Liver (tissue), 9 donors: ENCODE results near the gene SMIM1. TPM values are rescaled to one million over a fixed set of nuclear protein-coding genes. Genes with fewer than 3 reads are reported as not detected.

Source experiments
- DNase-seq: peaks from one replicate; pipeline ENCODE4 v3.0.0-alpha.2; 2017; ENCODE audit warnings: low spot score
- H3K27ac ChIP-seq, 2 donors: one replicate each; pipeline ENCODE4 v1.7.0; 2013; ENCODE audit warnings: inconsistent platforms in 2 of 2, low read length in 2 of 2, control low read depth in 1 of 2, low read depth in 1 of 2, mild to moderate bottlenecking in 1 of 2
- H3K27me3 ChIP-seq, 4 donors: one replicate each; pipeline versions ENCODE4 v1.6.1 to v1.7.0; 2013; ENCODE audit warnings: low read length in 3 of 4, inconsistent platforms in 1 of 4, mild to moderate bottlenecking in 1 of 4, moderate library complexity in 1 of 4; ENCODE audit not compliant: control insufficient read depth in 4 of 4, insufficient read depth in 4 of 4
- H3K36me3 ChIP-seq, 4 donors: one replicate each; pipeline versions ENCODE4 v1.6.1 to v1.7.0; 2013; ENCODE audit warnings: low read length in 3 of 4, mild to moderate bottlenecking in 3 of 4, low read depth in 1 of 4, moderate library complexity in 1 of 4; ENCODE audit not compliant: control insufficient read depth in 4 of 4, insufficient read depth in 3 of 4
- H3K4me1 ChIP-seq, 4 donors: one replicate each; pipeline versions ENCODE4 v1.6.1 to v1.7.0; 2013; ENCODE audit warnings: low read length in 3 of 4, mild to moderate bottlenecking in 3 of 4, moderate library complexity in 1 of 4; ENCODE audit not compliant: control insufficient read depth in 4 of 4, insufficient read depth in 4 of 4
- H3K4me3 ChIP-seq, 3 donors: one replicate each; pipeline versions ENCODE4 v1.6.1 to v1.7.0; 2013; ENCODE audit warnings: low read length in 3 of 3, control low read depth in 1 of 3, low read depth in 1 of 3, mild to moderate bottlenecking in 1 of 3
- H3K9ac ChIP-seq, 2 donors: one replicate each; pipeline ENCODE4 v1.7.0; 2013; ENCODE audit warnings: low read length in 2 of 2, mild to moderate bottlenecking in 2 of 2, moderate library complexity in 2 of 2, control low read depth in 1 of 2, low read depth in 1 of 2
- H3K9me3 ChIP-seq, 4 donors: one replicate each; pipeline versions ENCODE4 v1.6.1 to v1.7.0; 2013; ENCODE audit warnings: low read length in 3 of 4; ENCODE audit not compliant: control insufficient read depth in 4 of 4
- EGR1 ChIP-seq, 2 donors: IDR thresholded peaks; 2 replicates each; pipeline ENCODE4 v1.6.1; 2016 to 2018; ENCODE audit warnings: antibody characterized with exemption in 2 of 2, low read depth in 2 of 2
- FOXA1 ChIP-seq: IDR thresholded peaks from 2 replicates; pipeline ENCODE4 v1.6.1; 2016; ENCODE audit warnings: antibody characterized with exemption
- FOXA2 ChIP-seq: IDR thresholded peaks from 2 replicates; pipeline ENCODE4 v1.6.1; 2016; ENCODE audit warnings: antibody characterized with exemption
- GABPA ChIP-seq, 2 donors: IDR thresholded peaks in 1 of 2; conservative IDR thresholded peaks in 1 of 2; 2 replicates each; pipeline ENCODE4 v1.6.1; 2016; ENCODE audit warnings: antibody characterized with exemption in 2 of 2, mild to moderate bottlenecking in 1 of 2, moderate library complexity in 1 of 2
- HNF4A ChIP-seq, 2 donors: conservative IDR thresholded peaks; 2 replicates each; pipeline ENCODE4 v1.6.1; 2016; ENCODE audit warnings: antibody characterized with exemption in 2 of 2, mild to moderate bottlenecking in 2 of 2
- HNF4G ChIP-seq: IDR thresholded peaks from 2 replicates; pipeline ENCODE4 v1.6.1; 2016; ENCODE audit warnings: antibody characterized with exemption
- JUND ChIP-seq, 2 donors: IDR thresholded peaks; 2 replicates each; pipeline ENCODE4 v1.6.1; 2016; ENCODE audit warnings: antibody characterized with exemption in 2 of 2
- NR2F2 ChIP-seq: IDR thresholded peaks from 2 replicates; pipeline ENCODE4 v1.6.1; 2016; ENCODE audit warnings: antibody characterized with exemption
- RAD21 ChIP-seq, 2 donors: IDR thresholded peaks; 2 replicates each; pipeline ENCODE4 v1.6.1; 2016; ENCODE audit warnings: antibody characterized with exemption in 2 of 2, mild to moderate bottlenecking in 2 of 2
- RXRA ChIP-seq, 2 donors: IDR thresholded peaks; 2 replicates each; pipeline ENCODE4 v1.6.1; 2017 to 2018; ENCODE audit warnings: antibody characterized with exemption in 2 of 2, mild to moderate bottlenecking in 1 of 2
- SP1 ChIP-seq: IDR thresholded peaks from 2 replicates; pipeline ENCODE4 v1.6.1; 2018; ENCODE audit warnings: antibody characterized with exemption, mild to moderate bottlenecking
- TAF1 ChIP-seq: conservative IDR thresholded peaks from 2 replicates; pipeline ENCODE4 v1.6.1; 2016; ENCODE audit warnings: antibody characterized with exemption, mild to moderate bottlenecking
- YY1 ChIP-seq: IDR thresholded peaks from 2 replicates; pipeline ENCODE4 v1.6.1; 2016; ENCODE audit warnings: antibody characterized with exemption, mild to moderate bottlenecking
- WGBS: extraction: QIAGEN DNeasy Blood & Tissue Kit; methylation state at CpG from one replicate; pipeline ENCODE4 v1.1.7; 2013; 5-methylcytosine and 5-hydroxymethylcytosine counted together
- polyA plus RNA-seq, 2 donors: library from polyadenylated mRNA; stranded (reverse) in 1 of 2; unstranded in 1 of 2; fragments of 200-250 nt in 1 of 2; fragments of >200 nt in 1 of 2; fragmentation: Nextera tagmentation in 1 of 2; extraction: Ambion mirVana in 1 of 2; gene quantifications; one replicate each; pipeline versions ENCODE4 v1.2.1 to v1.2.3, GENCODE V29; 2013 to 2015
- total RNA-seq, 2 donors: library from RNA; depleted of rRNA; stranded (reverse); fragments of >200 nt; gene quantifications; one replicate each; pipeline ENCODE4 v1.2.3, GENCODE V29; 2014
- TF ChIP-seq, protein P1 (sequence below): IDR thresholded peaks from 2 replicates; pipeline ENCODE4 v1.6.1; 2016; ENCODE audit warnings: antibody characterized with exemption
- TF ChIP-seq, protein P2 (sequence below): IDR thresholded peaks from 2 replicates; pipeline ENCODE4 v1.6.1; 2016; ENCODE audit warnings: antibody characterized with exemption
- TF ChIP-seq, protein P3 (sequence below): IDR thresholded peaks from 2 replicates; pipeline ENCODE4 v1.6.1; 2016; ENCODE audit warnings: antibody characterized with exemption, mild to moderate bottlenecking
- TF ChIP-seq, protein P4 (sequence below): fragments of 150-350 bp; IDR thresholded peaks from 2 replicates; pipeline ENCODE4 v1.5.1; 2017; ENCODE audit warnings: improper control_type of control experiment, low read depth, low read length; ENCODE audit not compliant: missing input control
- TF ChIP-seq, protein P5 (sequence below): IDR thresholded peaks from 2 replicates; pipeline ENCODE4 v1.6.1; 2016; ENCODE audit warnings: antibody characterized with exemption
- donor health status: healthy.
- donor health status: healthy.
- donor health status: healthy.
- donor health status: healthy.
- donor health status: healthy.

The SMIM1 gene
- total and polyA plus RNA-seq, 4 donors, result 1.8 to 82.9 (median 10.3) TPM

DNA sequence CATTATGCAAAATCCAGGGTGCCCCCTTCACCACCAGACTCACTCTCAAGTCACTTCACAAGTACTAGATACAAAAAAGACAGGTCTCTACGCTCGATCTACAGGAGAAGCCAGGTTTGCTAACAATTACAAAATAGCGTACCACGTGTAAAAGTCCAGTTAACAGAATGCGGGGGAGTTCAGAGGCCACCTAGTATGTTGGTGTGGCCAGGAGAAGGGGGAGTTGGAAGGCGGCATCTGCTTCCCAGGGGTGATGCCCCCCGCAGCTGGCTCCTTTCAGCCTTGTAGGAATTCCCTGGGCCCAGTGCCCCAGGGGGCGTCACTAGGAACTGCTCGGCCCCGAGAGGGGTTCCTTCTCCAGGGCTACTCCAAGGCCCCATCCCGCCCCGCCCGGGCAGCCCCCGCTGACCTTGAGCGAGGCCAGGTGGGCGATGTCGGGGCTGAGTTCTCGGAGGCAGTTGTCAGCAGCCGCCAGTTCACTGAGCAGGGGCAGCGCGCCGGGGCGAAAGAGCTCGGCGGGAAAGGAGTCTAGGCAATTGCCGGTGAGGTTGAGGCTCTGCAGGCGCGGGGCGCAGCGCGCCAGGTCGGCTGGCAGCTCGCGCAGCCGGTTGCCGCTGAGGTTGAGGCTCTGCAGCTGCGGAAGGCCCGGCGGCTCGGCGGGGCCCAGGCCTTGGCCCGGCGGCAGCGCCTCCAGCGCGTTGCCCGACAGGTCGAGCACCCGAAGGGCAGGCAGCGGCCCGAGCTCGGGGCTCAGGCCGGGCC lies 23.1 kb downstream of the SMIM1 start:
- DNase-seq, result no peak
- 2% methylated on average over 53 of the region's 53 CpGs for WGBS
- TF ChIP-seq, protein P1, sequence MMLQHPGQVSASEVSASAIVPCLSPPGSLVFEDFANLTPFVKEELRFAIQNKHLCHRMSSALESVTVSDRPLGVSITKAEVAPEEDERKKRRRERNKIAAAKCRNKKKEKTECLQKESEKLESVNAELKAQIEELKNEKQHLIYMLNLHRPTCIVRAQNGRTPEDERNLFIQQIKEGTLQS, result no peak
- TF ChIP-seq RXRA (IDR thresholded peaks at IDR 0.05) (no peak), RAD21 (IDR thresholded peaks at IDR 0.05) (no peak), SP1 (no peak), HNF4G (no peak), GABPA (IDR thresholded peaks at IDR 0.05 in 1 of 2, conservative IDR thresholded peaks at IDR 0.05 in 1 of 2) (no peak), EGR1 (IDR thresholded peaks at IDR 0.05; ENCODE audit: low read depth in 2 of 2) (peak; percentile 55 to 86), HNF4A (conservative IDR thresholded peaks at IDR 0.05) (peak in 1 of 2 donors; percentile 34)
- TF ChIP-seq, protein P2, sequence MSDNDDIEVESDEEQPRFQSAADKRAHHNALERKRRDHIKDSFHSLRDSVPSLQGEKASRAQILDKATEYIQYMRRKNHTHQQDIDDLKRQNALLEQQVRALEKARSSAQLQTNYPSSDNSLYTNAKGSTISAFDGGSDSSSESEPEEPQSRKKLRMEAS, result no peak
- no peaks in the 10 kb centered on the region for H3K27me3 ChIP-seq
- H3K36me3 ChIP-seq, result peaks cover 0 to 3% (median 0%) of the 10 kb centered on the region in 4 donors
- peak overlapping the region; percentile 94 to 99 (median 99) for H3K4me3 ChIP-seq
- H3K4me1 ChIP-seq, result peaks cover 6 to 36% (median 30%) of the 10 kb centered on the region in 4 donors
- peak overlapping the region; percentile 53 to 72 for H3K27ac ChIP-seq
- no peaks in the 10 kb centered on the region for H3K9me3 ChIP-seq
- H3K9ac ChIP-seq, result peak overlapping the region; percentile 67 to 88

DNA sequence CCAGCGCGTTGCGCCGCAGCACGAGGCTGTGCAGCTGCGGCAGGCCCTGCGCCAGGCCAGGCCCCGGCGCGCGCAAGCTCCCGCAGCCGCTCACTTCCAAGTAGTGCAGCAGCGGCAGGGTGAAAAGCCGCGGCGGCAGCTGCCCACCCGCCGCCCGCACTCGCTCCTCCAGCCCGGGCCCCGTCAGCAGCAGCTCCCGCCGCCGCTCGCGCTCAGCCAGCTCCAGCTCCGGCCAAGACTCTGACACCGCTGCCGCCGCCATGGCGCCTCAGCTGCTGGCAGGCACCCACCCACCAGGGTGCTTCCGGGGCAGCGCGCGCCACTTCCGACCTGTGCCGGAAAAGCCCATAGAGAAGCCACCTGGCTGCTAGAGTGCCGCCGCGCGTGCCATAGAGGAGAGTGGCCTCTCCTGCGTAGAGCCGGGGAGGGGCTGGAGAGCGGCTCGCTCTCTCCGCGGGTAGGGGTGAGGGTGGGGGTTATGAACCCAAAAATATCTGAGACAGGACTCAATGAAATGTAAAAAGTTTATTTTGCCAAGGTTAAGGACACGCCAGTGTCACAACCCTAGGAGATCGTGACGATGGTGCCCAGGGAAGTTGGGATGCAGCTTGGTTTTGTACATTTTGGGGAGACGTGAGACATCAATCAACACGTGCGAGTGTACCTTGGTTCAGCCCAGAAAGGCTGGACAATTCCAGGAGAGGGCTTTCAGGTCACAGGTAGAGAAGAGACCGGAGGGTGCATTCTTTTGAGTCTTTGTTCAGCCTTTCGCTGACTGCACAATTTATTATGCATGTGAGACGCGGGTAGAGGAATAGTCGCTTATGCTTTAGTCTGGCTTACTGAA lies 23.9 kb downstream of the SMIM1 start, which contains the start of gene LRRC47:
Gene LRRC47 (minus strand): TSS at position 284 of the 847 bp plus-strand sequence. CDS start 22 bp downstream, at position 262.
- WGBS, result 3% methylated on average over 60 of the region's 60 CpGs
- H3K4me1 ChIP-seq, result peaks cover 6 to 36% (median 30%) of the 10 kb centered on the region in 4 donors
- H3K36me3 ChIP-seq, result peaks cover 0 to 3% (median 0%) of the 10 kb centered on the region in 4 donors
- H3K4me3 ChIP-seq, result peak within 1 kb of the TSS; percentile 94 to 99 (median 99)
- TF ChIP-seq, protein P3, sequence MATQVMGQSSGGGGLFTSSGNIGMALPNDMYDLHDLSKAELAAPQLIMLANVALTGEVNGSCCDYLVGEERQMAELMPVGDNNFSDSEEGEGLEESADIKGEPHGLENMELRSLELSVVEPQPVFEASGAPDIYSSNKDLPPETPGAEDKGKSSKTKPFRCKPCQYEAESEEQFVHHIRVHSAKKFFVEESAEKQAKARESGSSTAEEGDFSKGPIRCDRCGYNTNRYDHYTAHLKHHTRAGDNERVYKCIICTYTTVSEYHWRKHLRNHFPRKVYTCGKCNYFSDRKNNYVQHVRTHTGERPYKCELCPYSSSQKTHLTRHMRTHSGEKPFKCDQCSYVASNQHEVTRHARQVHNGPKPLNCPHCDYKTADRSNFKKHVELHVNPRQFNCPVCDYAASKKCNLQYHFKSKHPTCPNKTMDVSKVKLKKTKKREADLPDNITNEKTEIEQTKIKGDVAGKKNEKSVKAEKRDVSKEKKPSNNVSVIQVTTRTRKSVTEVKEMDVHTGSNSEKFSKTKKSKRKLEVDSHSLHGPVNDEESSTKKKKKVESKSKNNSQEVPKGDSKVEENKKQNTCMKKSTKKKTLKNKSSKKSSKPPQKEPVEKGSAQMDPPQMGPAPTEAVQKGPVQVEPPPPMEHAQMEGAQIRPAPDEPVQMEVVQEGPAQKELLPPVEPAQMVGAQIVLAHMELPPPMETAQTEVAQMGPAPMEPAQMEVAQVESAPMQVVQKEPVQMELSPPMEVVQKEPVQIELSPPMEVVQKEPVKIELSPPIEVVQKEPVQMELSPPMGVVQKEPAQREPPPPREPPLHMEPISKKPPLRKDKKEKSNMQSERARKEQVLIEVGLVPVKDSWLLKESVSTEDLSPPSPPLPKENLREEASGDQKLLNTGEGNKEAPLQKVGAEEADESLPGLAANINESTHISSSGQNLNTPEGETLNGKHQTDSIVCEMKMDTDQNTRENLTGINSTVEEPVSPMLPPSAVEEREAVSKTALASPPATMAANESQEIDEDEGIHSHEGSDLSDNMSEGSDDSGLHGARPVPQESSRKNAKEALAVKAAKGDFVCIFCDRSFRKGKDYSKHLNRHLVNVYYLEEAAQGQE, result peak; percentile 20
- TF ChIP-seq, protein P4, sequence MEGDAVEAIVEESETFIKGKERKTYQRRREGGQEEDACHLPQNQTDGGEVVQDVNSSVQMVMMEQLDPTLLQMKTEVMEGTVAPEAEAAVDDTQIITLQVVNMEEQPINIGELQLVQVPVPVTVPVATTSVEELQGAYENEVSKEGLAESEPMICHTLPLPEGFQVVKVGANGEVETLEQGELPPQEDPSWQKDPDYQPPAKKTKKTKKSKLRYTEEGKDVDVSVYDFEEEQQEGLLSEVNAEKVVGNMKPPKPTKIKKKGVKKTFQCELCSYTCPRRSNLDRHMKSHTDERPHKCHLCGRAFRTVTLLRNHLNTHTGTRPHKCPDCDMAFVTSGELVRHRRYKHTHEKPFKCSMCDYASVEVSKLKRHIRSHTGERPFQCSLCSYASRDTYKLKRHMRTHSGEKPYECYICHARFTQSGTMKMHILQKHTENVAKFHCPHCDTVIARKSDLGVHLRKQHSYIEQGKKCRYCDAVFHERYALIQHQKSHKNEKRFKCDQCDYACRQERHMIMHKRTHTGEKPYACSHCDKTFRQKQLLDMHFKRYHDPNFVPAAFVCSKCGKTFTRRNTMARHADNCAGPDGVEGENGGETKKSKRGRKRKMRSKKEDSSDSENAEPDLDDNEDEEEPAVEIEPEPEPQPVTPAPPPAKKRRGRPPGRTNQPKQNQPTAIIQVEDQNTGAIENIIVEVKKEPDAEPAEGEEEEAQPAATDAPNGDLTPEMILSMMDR, result no peak
- no peak for TF ChIP-seq FOXA2
- TF ChIP-seq JUND (IDR thresholded peaks at IDR 0.05), result no peak
- TF ChIP-seq, protein P2, result no peak
- TF ChIP-seq TAF1, result peak; percentile 21
- no peak for TF ChIP-seq FOXA1
- peak; percentile 35 for TF ChIP-seq SP1
- TF ChIP-seq, protein P5, sequence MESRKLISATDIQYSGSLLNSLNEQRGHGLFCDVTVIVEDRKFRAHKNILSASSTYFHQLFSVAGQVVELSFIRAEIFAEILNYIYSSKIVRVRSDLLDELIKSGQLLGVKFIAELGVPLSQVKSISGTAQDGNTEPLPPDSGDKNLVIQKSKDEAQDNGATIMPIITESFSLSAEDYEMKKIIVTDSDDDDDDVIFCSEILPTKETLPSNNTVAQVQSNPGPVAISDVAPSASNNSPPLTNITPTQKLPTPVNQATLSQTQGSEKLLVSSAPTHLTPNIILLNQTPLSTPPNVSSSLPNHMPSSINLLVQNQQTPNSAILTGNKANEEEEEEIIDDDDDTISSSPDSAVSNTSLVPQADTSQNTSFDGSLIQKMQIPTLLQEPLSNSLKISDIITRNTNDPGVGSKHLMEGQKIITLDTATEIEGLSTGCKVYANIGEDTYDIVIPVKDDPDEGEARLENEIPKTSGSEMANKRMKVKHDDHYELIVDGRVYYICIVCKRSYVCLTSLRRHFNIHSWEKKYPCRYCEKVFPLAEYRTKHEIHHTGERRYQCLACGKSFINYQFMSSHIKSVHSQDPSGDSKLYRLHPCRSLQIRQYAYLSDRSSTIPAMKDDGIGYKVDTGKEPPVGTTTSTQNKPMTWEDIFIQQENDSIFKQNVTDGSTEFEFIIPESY, result no peak
- peak in 1 of 2 donors; percentile 62 for TF ChIP-seq RXRA (IDR thresholded peaks at IDR 0.05)
- peak; percentile 64 for TF ChIP-seq NR2F2
- TF ChIP-seq EGR1 (IDR thresholded peaks at IDR 0.05; ENCODE audit: low read depth in 2 of 2), result no peak
- TF ChIP-seq HNF4G, result no peak
- TF ChIP-seq GABPA (IDR thresholded peaks at IDR 0.05 in 1 of 2, conservative IDR thresholded peaks at IDR 0.05 in 1 of 2), result peak; percentile 55 to 95
- TF ChIP-seq, protein P1, result no peak
- peak; percentile 93 for TF ChIP-seq YY1
- peak; percentile 10 to 31 for TF ChIP-seq HNF4A (conservative IDR thresholded peaks at IDR 0.05)
- peak in 1 of 2 donors; percentile 28 for TF ChIP-seq RAD21 (IDR thresholded peaks at IDR 0.05)
- DNase-seq, result peak; percentile 94
- no peaks in the 10 kb centered on the region for H3K27me3 ChIP-seq
- H3K27ac ChIP-seq, result peak within 1 kb of the TSS; percentile 53 to 72
- H3K9me3 ChIP-seq, result no peaks in the 10 kb centered on the region
- H3K9ac ChIP-seq, result peak within 1 kb of the TSS; percentile 67 to 88
